Stimulated activated CD4-positive, alpha-beta T cell treated with anti-CD3 and anti-CD28 coated beads, Interleukin-4, amount 100 ng/mL, for 4 hours (primary cell): ENCODE data around the gene ORMDL2.
"Not testable (repeated sequence)": the region's sequence is repeated elsewhere in the genome, so short reads cannot be mapped to it uniquely, and the experiment has no call there.

Source experiments
- DNase-seq, 2 experiments: peaks; one replicate each; pipeline ENCODE4 v3.0.0-alpha.2; 2020

Gene ORMDL2

DNA sequence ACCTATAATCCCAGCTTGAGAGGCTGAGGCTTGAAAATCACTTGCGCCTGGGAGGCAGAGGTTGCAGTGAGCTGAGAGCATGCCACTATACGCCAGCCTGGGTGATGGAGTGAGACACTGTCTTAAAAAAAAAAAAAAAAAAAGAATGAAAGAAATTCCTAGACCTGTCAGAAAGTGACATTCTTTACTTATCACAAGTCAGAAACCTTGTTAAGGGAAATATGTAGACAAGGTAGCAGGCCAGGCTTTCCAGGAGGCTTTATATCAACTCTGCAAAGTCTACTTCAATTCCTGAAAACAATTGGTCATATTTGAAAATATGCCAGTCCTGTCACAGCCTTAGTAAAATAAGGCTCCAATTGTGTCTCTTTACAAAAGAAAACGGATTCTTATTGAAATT lies 44.0 kb downstream of the ORMDL2 start:
- DNase-seq = no peak

DNA sequence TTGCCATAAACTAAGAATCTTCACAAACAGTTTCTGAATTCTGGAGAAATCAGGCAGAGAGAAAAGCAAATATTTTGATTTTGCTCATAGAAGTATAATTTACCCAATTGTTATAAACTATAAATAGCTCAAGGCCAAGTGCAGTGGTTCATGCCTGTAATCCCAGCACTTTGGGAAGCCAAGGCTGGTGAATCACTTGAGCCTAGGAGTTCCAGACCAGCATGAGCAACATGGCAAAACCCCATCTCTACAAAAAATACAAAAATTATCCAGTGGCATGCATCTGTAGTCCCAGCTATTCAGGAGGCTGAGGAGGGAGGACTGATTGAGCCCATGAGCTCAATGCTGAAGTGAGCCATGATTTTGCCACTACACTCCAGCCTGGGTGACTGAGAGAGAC lies 44.4 kb downstream of the ORMDL2 start:
- DNase-seq = no peak

DNA sequence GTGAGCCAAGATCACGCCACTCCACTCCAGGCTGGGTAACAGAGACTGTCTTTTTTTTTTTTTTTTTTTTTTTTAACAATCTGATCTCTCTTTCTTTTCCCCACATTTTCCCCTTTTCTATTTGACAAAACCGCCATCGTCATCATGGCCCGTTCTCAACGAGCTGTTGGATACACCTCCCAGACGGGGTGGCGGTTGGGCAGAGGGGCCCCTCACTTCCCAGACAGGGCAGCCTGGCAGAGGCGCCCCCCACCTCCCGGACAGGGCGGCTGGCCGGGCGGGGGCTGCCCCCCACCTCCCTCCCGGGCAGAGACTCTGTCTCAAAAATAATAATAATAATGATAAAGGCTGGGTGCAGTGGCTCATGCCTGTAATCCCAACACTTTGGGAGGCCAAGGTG lies 45.1 kb downstream of the ORMDL2 start:
- not testable (repeated sequence) for DNase-seq

- no peak for DNase-seq
Observed at GRCh38 chr12:55865327-55865726, 47.5 kb downstream of the ORMDL2 start.

- not testable (repeated sequence) for DNase-seq
Observed at GRCh38 chr12:55866454-55867004, 48.7 kb downstream of the ORMDL2 start.
